ENCODE measurements around the gene RLF. TPM values are rescaled to one million over a fixed set of nuclear protein-coding genes. Genes with fewer than 3 reads are reported as not detected.
A peak's percentile ranks its signal among the peaks of the same experiment; 100 is the strongest.

Gene RLF
- total RNA-seq, 2 donors from 2014 or later: 16.8 to 21.2 TPM

- DNase-seq (no peak), ATAC-seq (replicated peaks in 1 of 2) (no peak)
- Mint-ChIP-seq H3K27ac (peak overlapping the region; percentile 6), H3K4me3 (no peak overlapping the region), H3K27me3 (ENCODE audit: low read depth) (no peaks in the 10 kb centered on the region), H3K4me1 (ENCODE audit: low read depth) (peaks cover 20% of the 10 kb centered on the region), H3K36me3 (ENCODE audit: insufficient read depth in 2 of 2) (peaks cover 0 to 5% of the 10 kb centered on the region in 2 donors), H3K9me3 (no peaks in the 10 kb centered on the region)
These were observed 61.0 kb downstream of the RLF start for GRCh38 chr1:40221977-40222772.

DNA sequence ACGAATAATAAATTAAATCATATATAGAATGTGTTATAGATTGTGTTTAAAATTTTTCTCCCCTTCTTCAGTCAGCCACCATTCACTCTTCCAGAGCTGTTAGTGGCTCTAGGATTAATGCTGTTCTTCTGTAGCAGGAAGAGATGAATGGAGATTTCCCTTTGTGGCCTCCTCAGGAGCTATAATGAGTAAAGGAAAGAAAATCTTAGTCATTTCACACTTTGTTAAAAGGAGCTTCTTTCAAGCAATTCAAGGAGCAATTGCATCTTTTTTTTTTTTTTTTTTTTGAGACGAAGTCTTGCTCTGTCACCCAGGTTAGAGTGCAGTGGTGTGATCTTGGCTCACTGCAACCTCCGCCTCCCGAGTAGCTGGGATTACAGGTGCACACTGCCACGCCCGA, 62.9 kb downstream of the RLF start:
- DNase-seq: no peak
- peak; percentile 90 to 93 for ATAC-seq (replicated peaks in 1 of 2)

DNA sequence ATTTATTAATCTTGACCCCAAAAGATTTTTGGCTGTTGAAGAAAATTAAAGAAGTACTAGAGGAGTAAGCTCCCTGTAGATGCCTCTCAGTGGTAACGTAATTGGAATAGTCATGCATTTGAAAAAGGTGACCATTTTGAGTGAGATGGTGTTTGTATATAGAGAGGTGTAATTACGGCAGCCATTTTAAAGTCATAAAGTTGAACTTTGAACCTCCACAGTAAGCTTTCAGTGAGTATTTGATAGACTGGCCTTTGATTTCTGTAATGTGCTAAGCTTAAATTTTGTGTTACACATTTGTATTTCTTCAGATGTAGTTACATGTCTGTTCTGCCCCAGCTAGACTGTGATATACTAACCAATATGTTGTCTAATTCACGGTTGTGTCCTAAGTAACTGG, 65.0 kb downstream of the RLF start:
- Mint-ChIP-seq H3K9me3 (no peaks in the 10 kb centered on the region), H3K36me3 (ENCODE audit: insufficient read depth in 2 of 2) (peaks cover 4 to 7% of the 10 kb centered on the region in 2 donors), H3K27ac (peak overlapping the region; percentile 73), H3K4me1 (ENCODE audit: low read depth) (peaks cover 25% of the 10 kb centered on the region), H3K4me3 (no peak overlapping the region), H3K27me3 (ENCODE audit: low read depth) (no peaks in the 10 kb centered on the region)
- ATAC-seq (replicated peaks in 1 of 2) (no peak), DNase-seq (no peak)

More for the DNA sequence above, 62.9 kb downstream of the RLF start:
- Mint-ChIP-seq H3K4me3 (no peak overlapping the region), H3K4me1 (ENCODE audit: low read depth) (peaks cover 20% of the 10 kb centered on the region), H3K36me3 (ENCODE audit: insufficient read depth in 2 of 2) (peaks cover 0 to 2% of the 10 kb centered on the region in 2 donors), H3K9me3 (no peaks in the 10 kb centered on the region), H3K27me3 (ENCODE audit: low read depth) (no peaks in the 10 kb centered on the region), H3K27ac (no peak overlapping the region)

GRCh38 chr1:40232444-40232843, 71.3 kb downstream of the RLF start:
- peaks cover 37% of the 10 kb centered on the region for H3K4me1 Mint-ChIP-seq (ENCODE audit: low read depth)
- no peaks in the 10 kb centered on the region for H3K27me3 Mint-ChIP-seq (ENCODE audit: low read depth)
- H3K4me3 Mint-ChIP-seq: peak overlapping the region in 1 of 2 donors; percentile 41
- H3K36me3 Mint-ChIP-seq (ENCODE audit: insufficient read depth in 2 of 2): peaks cover 8 to 37% of the 10 kb centered on the region in 2 donors
- DNase-seq: peak; percentile 74 to 84
- H3K9me3 Mint-ChIP-seq: no peaks in the 10 kb centered on the region
- ATAC-seq (replicated peaks in 1 of 2): peak; percentile 97 to 99
- H3K27ac Mint-ChIP-seq: no peak overlapping the region

DNA sequence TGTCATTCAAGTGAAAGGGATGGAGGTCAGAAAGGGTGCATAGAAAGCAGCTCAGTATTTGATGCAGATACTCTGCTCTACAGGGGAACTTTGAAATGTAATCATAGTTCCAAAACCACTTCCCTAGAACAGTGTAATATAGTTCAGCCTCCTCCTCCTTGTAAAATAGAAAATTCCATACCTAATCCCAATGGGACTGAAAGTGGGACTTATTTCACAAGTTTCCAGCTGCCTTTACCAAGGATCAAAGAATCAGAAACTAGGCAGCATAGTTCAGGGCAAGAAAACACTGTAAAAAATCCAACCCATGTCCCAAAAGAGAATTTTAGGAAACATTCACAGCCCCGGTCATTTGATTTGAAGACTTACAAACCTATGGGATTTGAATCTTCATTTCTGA, 78.4 kb downstream of the RLF start:
- Mint-ChIP-seq H3K4me1 (ENCODE audit: low read depth) (peaks cover 74% of the 10 kb centered on the region), H3K4me3 (no peak overlapping the region), H3K27ac (no peak overlapping the region), H3K27me3 (ENCODE audit: low read depth) (no peaks in the 10 kb centered on the region), H3K36me3 (ENCODE audit: insufficient read depth in 2 of 2) (peaks cover 6 to 30% of the 10 kb centered on the region in 2 donors), H3K9me3 (no peaks in the 10 kb centered on the region)
- ATAC-seq (replicated peaks in 1 of 2) (no peak), DNase-seq (no peak)

DNA sequence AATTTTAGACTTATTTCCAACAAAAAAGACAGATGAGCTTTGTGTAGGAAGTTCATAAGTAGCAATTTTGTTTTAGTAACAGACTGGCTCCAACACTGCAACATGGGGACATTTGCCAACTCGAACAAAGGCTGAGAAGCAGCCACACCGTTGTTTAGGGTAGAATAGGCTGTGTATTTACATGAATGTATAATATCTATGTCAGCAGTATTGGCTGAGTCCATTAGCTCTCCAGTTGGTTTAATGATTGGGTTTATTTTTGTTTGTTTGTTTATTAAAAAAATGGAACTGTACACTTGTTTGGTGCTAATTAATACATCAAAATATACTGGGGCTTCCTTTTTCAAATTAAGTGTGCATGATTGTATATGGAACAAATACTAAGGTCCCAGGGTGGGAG, 79.2 kb downstream of the RLF start:
- Mint-ChIP-seq H3K4me3 (no peak overlapping the region), H3K27ac (no peak overlapping the region), H3K36me3 (ENCODE audit: insufficient read depth in 2 of 2) (peaks cover 6 to 24% of the 10 kb centered on the region in 2 donors), H3K9me3 (no peaks in the 10 kb centered on the region), H3K27me3 (ENCODE audit: low read depth) (no peaks in the 10 kb centered on the region), H3K4me1 (ENCODE audit: low read depth) (peaks cover 82% of the 10 kb centered on the region)
- no peak for DNase-seq
- ATAC-seq (replicated peaks in 1 of 2): no peak

DNA sequence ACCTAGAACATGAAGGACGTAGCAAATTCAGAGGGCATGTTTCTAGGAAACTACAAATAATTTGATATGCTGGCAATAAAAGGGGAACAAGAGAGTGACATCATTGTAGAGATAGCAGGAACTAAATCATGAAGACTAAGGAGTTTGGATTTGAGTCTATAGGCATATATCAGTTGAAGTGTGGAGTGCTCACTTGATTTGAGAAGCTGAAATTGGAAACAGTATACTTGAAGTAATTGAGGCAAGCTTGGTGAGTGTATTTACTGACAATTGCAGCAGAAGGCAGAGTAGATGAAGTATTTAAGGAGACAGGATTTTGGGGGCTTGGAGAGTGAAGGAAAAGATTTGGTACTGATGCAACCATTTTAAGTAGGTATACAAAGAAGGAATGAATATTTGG, 80.2 kb downstream of the RLF start:
- ATAC-seq (replicated peaks in 1 of 2): peak; percentile 53 to 59

GRCh38 chr1:40243351-40243750, 82.2 kb downstream of the RLF start:
- H3K27ac Mint-ChIP-seq: peak overlapping the region; percentile 81
- no peaks in the 10 kb centered on the region for H3K9me3 Mint-ChIP-seq
- H3K36me3 Mint-ChIP-seq (ENCODE audit: insufficient read depth in 2 of 2): peaks cover 0 to under 1% of the 10 kb centered on the region in 2 donors
- H3K27me3 Mint-ChIP-seq (ENCODE audit: low read depth): peaks cover 4% of the 10 kb centered on the region
- no peak overlapping the region for H3K4me3 Mint-ChIP-seq
- no peak for DNase-seq
- H3K4me1 Mint-ChIP-seq (ENCODE audit: low read depth): peaks cover 71% of the 10 kb centered on the region
- no peak for ATAC-seq (replicated peaks in 1 of 2)

More for the DNA sequence above, 80.2 kb downstream of the RLF start:
- no peak for DNase-seq
- H3K9me3 Mint-ChIP-seq: no peaks in the 10 kb centered on the region
- peak overlapping the region; percentile 42 to 75 for H3K4me3 Mint-ChIP-seq
- H3K36me3 Mint-ChIP-seq (ENCODE audit: insufficient read depth in 2 of 2): peaks cover 3 to 16% of the 10 kb centered on the region in 2 donors
- H3K4me1 Mint-ChIP-seq (ENCODE audit: low read depth): peaks cover 82% of the 10 kb centered on the region
- H3K27me3 Mint-ChIP-seq (ENCODE audit: low read depth): no peaks in the 10 kb centered on the region
- H3K27ac Mint-ChIP-seq: peak overlapping the region; percentile 81

- Mint-ChIP-seq H3K4me1 (ENCODE audit: low read depth) (peaks cover 62% of the 10 kb centered on the region), H3K36me3 (ENCODE audit: insufficient read depth in 2 of 2) (no peaks in the 10 kb centered on the region), H3K27ac (peak overlapping the region; percentile 81), H3K4me3 (peak overlapping the region in 1 of 2 donors; percentile 49), H3K27me3 (ENCODE audit: low read depth) (peaks cover 9% of the 10 kb centered on the region), H3K9me3 (no peaks in the 10 kb centered on the region)
- peak; percentile 46 to 52 for ATAC-seq (replicated peaks in 1 of 2)
- DNase-seq: no peak
These were observed 83.1 kb downstream of the RLF start for GRCh38 chr1:40244138-40244744.

GRCh38 chr1:40245686-40246085, 84.5 kb downstream of the RLF start:
- Mint-ChIP-seq H3K27ac (no peak overlapping the region), H3K9me3 (no peaks in the 10 kb centered on the region), H3K4me1 (ENCODE audit: low read depth) (peaks cover 48% of the 10 kb centered on the region), H3K36me3 (ENCODE audit: insufficient read depth in 2 of 2) (no peaks in the 10 kb centered on the region), H3K27me3 (ENCODE audit: low read depth) (peaks cover 9% of the 10 kb centered on the region), H3K4me3 (no peak overlapping the region)
- no peak for ATAC-seq (replicated peaks in 1 of 2)
- no peak for DNase-seq

DNA sequence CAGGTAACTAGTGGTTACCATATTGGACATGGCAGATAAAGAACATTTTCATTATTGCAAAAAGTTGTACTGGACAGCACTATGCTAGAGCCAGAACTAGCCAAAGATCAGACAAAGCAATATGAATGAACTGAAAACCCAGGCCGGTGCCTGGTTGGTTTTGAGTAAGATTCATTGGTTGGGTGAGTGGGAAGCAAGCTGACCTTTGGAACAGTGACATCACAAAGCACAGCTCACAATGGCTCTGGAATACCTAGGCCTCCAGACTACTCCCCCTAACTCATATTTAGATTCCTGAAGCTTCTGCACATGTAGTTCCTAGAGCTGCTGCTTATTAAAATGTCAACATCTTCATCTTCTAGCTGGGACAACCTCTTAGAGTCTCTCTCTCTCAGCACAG, 86.5 kb downstream of the RLF start, which contains the start of gene TMCO2:
TSS of gene TMCO2 (plus strand) at position 283 of the 400 bp plus-strand sequence. CDS start at position 340, 57 bp downstream.
- Mint-ChIP-seq H3K36me3 (ENCODE audit: insufficient read depth in 2 of 2) (no peaks in the 10 kb centered on the region), H3K4me1 (ENCODE audit: low read depth) (peaks cover 36% of the 10 kb centered on the region), H3K9me3 (no peaks in the 10 kb centered on the region), H3K4me3 (no peak within 1 kb of the TSS), H3K27ac (no peak within 1 kb of the TSS), H3K27me3 (ENCODE audit: low read depth) (peaks cover 9% of the 10 kb centered on the region)
- no peak for ATAC-seq (replicated peaks in 1 of 2)
- DNase-seq: no peak

GRCh38 chr1:40248412-40248811, 87.2 kb downstream of the RLF start:
- DNase-seq: no peak
- Mint-ChIP-seq H3K9me3 (no peaks in the 10 kb centered on the region), H3K36me3 (ENCODE audit: insufficient read depth in 2 of 2) (no peaks in the 10 kb centered on the region), H3K4me1 (ENCODE audit: low read depth) (peaks cover 36% of the 10 kb centered on the region), H3K4me3 (no peak overlapping the region), H3K27me3 (ENCODE audit: low read depth) (peaks cover 9% of the 10 kb centered on the region), H3K27ac (no peak overlapping the region)
- ATAC-seq (replicated peaks in 1 of 2): no peak

- H3K4me3 Mint-ChIP-seq: no peak overlapping the region
- H3K27ac Mint-ChIP-seq: peak overlapping the region; percentile 23
- H3K9me3 Mint-ChIP-seq: no peaks in the 10 kb centered on the region
- H3K27me3 Mint-ChIP-seq (ENCODE audit: low read depth): peaks cover 9% of the 10 kb centered on the region
- ATAC-seq (replicated peaks in 1 of 2): no peak
- no peak for DNase-seq
- peaks cover 34% of the 10 kb centered on the region for H3K4me1 Mint-ChIP-seq (ENCODE audit: low read depth)
- no peaks in the 10 kb centered on the region for H3K36me3 Mint-ChIP-seq (ENCODE audit: insufficient read depth in 2 of 2)
These were observed 90.3 kb downstream of the RLF start for GRCh38 chr1:40251456-40251855.

Data from activated T-cell treated with anti-CD3 and anti-CD28 coated beads, Interleukin-2, amount 50 U/mL, for 72 hours (primary cell).